ENCODE measurements around the gene OCIAD2. TPM values are rescaled to one million over a fixed set of nuclear protein-coding genes. Genes with fewer than 3 reads are reported as not detected.

Gene OCIAD2
- total and polyA plus RNA-seq, 4 donors, result 8.5 to 159 (median 26.5) TPM

DNA sequence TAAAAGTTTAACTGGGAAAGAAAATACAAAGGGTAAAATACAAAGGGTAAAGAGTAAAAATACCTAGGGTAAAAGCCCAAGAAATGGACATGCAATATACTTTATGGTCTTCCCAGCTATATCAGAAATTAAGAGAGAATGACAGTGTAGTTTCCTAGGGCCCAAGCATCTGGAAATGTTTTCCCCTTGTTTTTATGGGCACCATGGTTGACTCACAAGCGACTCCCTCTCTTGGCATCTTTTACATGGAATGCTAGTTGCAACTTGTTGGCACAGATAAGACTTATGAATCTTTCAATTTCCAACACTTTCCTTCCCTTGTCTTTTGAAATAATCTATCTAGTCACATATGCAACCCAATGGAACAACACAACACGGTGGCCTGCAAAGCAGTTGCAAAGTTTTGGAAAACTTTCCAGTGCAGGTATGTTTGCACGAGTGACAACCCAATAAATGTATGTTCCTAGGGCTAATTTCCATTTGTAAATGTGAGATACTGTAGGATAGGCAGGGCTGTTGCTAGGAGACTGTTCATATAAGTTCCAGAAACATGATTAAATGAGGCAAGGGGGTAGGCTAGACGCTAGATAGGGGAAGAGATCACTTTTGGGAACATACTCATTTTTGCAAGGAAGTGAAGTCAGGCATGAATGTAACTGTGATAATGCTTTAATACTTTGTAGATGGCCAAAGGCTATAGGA lies 43.1 kb upstream of the OCIAD2 start:
- H3K36me3 ChIP-seq (ENCODE audit: control insufficient read depth in 4 of 4, insufficient read depth in 3 of 4, low read depth in 1 of 4, low read length in 3 of 4), result no peaks in the 10 kb centered on the region
- no peaks in the 10 kb centered on the region for H3K27me3 ChIP-seq (ENCODE audit: control insufficient read depth in 4 of 4, insufficient read depth in 4 of 4, low read length in 3 of 4)
- H3K27ac ChIP-seq (ENCODE audit: low read depth in 1 of 2, low read length in 2 of 2), result no peak overlapping the region
- TF ChIP-seq, protein P1, sequence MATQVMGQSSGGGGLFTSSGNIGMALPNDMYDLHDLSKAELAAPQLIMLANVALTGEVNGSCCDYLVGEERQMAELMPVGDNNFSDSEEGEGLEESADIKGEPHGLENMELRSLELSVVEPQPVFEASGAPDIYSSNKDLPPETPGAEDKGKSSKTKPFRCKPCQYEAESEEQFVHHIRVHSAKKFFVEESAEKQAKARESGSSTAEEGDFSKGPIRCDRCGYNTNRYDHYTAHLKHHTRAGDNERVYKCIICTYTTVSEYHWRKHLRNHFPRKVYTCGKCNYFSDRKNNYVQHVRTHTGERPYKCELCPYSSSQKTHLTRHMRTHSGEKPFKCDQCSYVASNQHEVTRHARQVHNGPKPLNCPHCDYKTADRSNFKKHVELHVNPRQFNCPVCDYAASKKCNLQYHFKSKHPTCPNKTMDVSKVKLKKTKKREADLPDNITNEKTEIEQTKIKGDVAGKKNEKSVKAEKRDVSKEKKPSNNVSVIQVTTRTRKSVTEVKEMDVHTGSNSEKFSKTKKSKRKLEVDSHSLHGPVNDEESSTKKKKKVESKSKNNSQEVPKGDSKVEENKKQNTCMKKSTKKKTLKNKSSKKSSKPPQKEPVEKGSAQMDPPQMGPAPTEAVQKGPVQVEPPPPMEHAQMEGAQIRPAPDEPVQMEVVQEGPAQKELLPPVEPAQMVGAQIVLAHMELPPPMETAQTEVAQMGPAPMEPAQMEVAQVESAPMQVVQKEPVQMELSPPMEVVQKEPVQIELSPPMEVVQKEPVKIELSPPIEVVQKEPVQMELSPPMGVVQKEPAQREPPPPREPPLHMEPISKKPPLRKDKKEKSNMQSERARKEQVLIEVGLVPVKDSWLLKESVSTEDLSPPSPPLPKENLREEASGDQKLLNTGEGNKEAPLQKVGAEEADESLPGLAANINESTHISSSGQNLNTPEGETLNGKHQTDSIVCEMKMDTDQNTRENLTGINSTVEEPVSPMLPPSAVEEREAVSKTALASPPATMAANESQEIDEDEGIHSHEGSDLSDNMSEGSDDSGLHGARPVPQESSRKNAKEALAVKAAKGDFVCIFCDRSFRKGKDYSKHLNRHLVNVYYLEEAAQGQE (IDR thresholded peaks at IDR 0.05), result no peak
- TF ChIP-seq RXRA (IDR thresholded peaks at IDR 0.05) (no peak), GABPA (IDR thresholded peaks at IDR 0.05 in 1 of 2, conservative IDR thresholded peaks at IDR 0.05 in 1 of 2) (no peak), TAF1 (conservative IDR thresholded peaks at IDR 0.05) (no peak)
- TF ChIP-seq, protein P2, sequence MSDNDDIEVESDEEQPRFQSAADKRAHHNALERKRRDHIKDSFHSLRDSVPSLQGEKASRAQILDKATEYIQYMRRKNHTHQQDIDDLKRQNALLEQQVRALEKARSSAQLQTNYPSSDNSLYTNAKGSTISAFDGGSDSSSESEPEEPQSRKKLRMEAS (IDR thresholded peaks at IDR 0.05), result no peak
- H3K4me3 ChIP-seq (ENCODE audit: low read depth in 1 of 3, low read length in 3 of 3), result no peak overlapping the region
- no peaks in the 10 kb centered on the region for H3K4me1 ChIP-seq (ENCODE audit: control insufficient read depth in 4 of 4, insufficient read depth in 4 of 4, low read length in 3 of 4)
- peaks cover 0 to 2% (median 0%) of the 10 kb centered on the region in 4 donors for H3K9me3 ChIP-seq (ENCODE audit: control insufficient read depth in 4 of 4, low read length in 3 of 4)
- WGBS, result 79% methylated on average over 4 of the region's 4 CpGs
- no peak for DNase-seq (ENCODE audit: low spot score)
- H3K9ac ChIP-seq (ENCODE audit: low read depth in 1 of 2, low read length in 2 of 2), result no peak overlapping the region

DNA sequence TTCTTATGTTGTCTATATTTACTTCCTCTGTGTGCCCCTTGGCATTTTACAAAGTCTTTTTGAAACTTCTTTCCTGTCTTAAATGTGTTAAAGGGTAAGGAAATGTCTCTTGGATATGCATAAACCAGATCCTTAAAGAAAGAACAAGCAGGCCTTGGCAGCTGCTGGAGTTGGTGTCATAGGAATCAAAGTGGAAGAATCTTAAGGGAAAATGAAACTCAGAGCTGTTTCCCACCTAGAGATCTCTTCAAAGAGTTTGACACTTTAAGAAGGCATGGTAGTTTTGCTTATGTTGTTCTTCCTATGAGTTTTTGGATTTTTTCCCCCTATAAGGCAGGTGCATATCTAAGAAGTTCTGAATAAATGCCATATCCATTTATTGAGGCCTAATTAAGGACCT lies 42.5 kb upstream of the OCIAD2 start:
- DNase-seq (ENCODE audit: low spot score), result no peak
- no peak overlapping the region for H3K27ac ChIP-seq (ENCODE audit: low read depth in 1 of 2, low read length in 2 of 2)

DNA sequence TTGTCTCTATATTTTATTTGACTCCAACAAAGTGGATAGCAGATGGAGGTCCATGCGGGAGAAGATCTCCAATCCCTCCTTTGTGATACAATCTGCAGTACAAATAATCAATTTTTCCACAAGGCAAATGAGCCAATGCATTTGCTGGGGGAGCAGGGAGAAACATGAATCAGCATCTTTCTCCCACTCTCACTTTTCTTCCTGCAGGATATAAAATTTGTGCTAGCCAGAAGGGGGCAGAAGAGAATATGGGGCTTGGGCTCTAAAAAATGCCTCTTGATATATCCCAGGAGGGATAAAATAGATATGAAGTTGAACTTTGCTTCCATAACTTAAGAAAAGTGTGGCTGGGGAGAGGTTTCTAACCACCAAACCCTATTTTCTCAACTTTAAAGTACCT lies 41.2 kb upstream of the OCIAD2 start:
- Histone ChIP-seq H3K36me3 (ENCODE audit: control insufficient read depth in 4 of 4, insufficient read depth in 3 of 4, low read depth in 1 of 4, low read length in 3 of 4) (no peaks in the 10 kb centered on the region), H3K4me1 (ENCODE audit: control insufficient read depth in 4 of 4, insufficient read depth in 4 of 4, low read length in 3 of 4) (no peaks in the 10 kb centered on the region), H3K4me3 (ENCODE audit: low read depth in 1 of 3, low read length in 3 of 3) (no peak overlapping the region), H3K27ac (ENCODE audit: low read depth in 1 of 2, low read length in 2 of 2) (no peak overlapping the region), H3K9me3 (ENCODE audit: control insufficient read depth in 4 of 4, low read length in 3 of 4) (peaks cover 0 to 2% (median 0%) of the 10 kb centered on the region in 4 donors), H3K9ac (ENCODE audit: low read depth in 1 of 2, low read length in 2 of 2) (no peak overlapping the region), H3K27me3 (ENCODE audit: control insufficient read depth in 4 of 4, insufficient read depth in 4 of 4, low read length in 3 of 4) (no peaks in the 10 kb centered on the region)
- WGBS, result 89% methylated on average over 1 of the region's 1 CpG
- DNase-seq (ENCODE audit: low spot score), result no peak
- TF ChIP-seq FOXA1 (IDR thresholded peaks at IDR 0.05), result no peak
- no peak for TF ChIP-seq TAF1 (conservative IDR thresholded peaks at IDR 0.05)
- no peak for TF ChIP-seq JUND (IDR thresholded peaks at IDR 0.05)
- TF ChIP-seq, protein P2 (IDR thresholded peaks at IDR 0.05), result no peak
- no peak for TF ChIP-seq RAD21 (IDR thresholded peaks at IDR 0.05)
- TF ChIP-seq, protein P3, sequence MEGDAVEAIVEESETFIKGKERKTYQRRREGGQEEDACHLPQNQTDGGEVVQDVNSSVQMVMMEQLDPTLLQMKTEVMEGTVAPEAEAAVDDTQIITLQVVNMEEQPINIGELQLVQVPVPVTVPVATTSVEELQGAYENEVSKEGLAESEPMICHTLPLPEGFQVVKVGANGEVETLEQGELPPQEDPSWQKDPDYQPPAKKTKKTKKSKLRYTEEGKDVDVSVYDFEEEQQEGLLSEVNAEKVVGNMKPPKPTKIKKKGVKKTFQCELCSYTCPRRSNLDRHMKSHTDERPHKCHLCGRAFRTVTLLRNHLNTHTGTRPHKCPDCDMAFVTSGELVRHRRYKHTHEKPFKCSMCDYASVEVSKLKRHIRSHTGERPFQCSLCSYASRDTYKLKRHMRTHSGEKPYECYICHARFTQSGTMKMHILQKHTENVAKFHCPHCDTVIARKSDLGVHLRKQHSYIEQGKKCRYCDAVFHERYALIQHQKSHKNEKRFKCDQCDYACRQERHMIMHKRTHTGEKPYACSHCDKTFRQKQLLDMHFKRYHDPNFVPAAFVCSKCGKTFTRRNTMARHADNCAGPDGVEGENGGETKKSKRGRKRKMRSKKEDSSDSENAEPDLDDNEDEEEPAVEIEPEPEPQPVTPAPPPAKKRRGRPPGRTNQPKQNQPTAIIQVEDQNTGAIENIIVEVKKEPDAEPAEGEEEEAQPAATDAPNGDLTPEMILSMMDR (IDR thresholded peaks at IDR 0.05; ENCODE audit: low read depth, low read length, missing input control), result no peak
- TF ChIP-seq, protein P1 (IDR thresholded peaks at IDR 0.05), result no peak
- no peak for TF ChIP-seq YY1 (IDR thresholded peaks at IDR 0.05)
- no peak for TF ChIP-seq HNF4G (IDR thresholded peaks at IDR 0.05)
- TF ChIP-seq NR2F2 (IDR thresholded peaks at IDR 0.05), result no peak
- TF ChIP-seq, protein P4, sequence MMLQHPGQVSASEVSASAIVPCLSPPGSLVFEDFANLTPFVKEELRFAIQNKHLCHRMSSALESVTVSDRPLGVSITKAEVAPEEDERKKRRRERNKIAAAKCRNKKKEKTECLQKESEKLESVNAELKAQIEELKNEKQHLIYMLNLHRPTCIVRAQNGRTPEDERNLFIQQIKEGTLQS (IDR thresholded peaks at IDR 0.05), result no peak
- TF ChIP-seq HNF4A (conservative IDR thresholded peaks at IDR 0.05), result no peak
- TF ChIP-seq, protein P5, sequence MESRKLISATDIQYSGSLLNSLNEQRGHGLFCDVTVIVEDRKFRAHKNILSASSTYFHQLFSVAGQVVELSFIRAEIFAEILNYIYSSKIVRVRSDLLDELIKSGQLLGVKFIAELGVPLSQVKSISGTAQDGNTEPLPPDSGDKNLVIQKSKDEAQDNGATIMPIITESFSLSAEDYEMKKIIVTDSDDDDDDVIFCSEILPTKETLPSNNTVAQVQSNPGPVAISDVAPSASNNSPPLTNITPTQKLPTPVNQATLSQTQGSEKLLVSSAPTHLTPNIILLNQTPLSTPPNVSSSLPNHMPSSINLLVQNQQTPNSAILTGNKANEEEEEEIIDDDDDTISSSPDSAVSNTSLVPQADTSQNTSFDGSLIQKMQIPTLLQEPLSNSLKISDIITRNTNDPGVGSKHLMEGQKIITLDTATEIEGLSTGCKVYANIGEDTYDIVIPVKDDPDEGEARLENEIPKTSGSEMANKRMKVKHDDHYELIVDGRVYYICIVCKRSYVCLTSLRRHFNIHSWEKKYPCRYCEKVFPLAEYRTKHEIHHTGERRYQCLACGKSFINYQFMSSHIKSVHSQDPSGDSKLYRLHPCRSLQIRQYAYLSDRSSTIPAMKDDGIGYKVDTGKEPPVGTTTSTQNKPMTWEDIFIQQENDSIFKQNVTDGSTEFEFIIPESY (IDR thresholded peaks at IDR 0.05), result no peak

More for the DNA sequence above, 42.5 kb upstream of the OCIAD2 start:
- no peak overlapping the region for H3K9ac ChIP-seq (ENCODE audit: low read depth in 1 of 2, low read length in 2 of 2)
- TF ChIP-seq HNF4G (IDR thresholded peaks at IDR 0.05) (no peak), NR2F2 (IDR thresholded peaks at IDR 0.05) (no peak)
- H3K4me1 ChIP-seq (ENCODE audit: control insufficient read depth in 4 of 4, insufficient read depth in 4 of 4, low read length in 3 of 4), result no peaks in the 10 kb centered on the region
- no peaks in the 10 kb centered on the region for H3K27me3 ChIP-seq (ENCODE audit: control insufficient read depth in 4 of 4, insufficient read depth in 4 of 4, low read length in 3 of 4)
- H3K9me3 ChIP-seq (ENCODE audit: control insufficient read depth in 4 of 4, low read length in 3 of 4), result peaks cover 0 to 2% (median 0%) of the 10 kb centered on the region in 4 donors
- H3K4me3 ChIP-seq (ENCODE audit: low read depth in 1 of 3, low read length in 3 of 3), result no peak overlapping the region
- no peaks in the 10 kb centered on the region for H3K36me3 ChIP-seq (ENCODE audit: control insufficient read depth in 4 of 4, insufficient read depth in 3 of 4, low read depth in 1 of 4, low read length in 3 of 4)
